ENCODE data around the gene CACNA2D2. TPM values are rescaled to one million over a fixed set of nuclear protein-coding genes. Genes with fewer than 3 reads are reported as not detected.

Gene CACNA2D2
- polyA plus RNA-seq, 1 of the 3 experiments (the other 2 are of a cell fraction): 1.1 TPM

GRCh38 chr3:50323092-50323600, 180.3 kb downstream of the CACNA2D2 start:
- peaks cover 51% of the 10 kb centered on the region for H3K79me2 ChIP-seq (ENCODE audit: insufficient read depth)
- H3F3A ChIP-seq (replicated peaks; ENCODE audit: insufficient read depth): peaks cover 10% of the 10 kb centered on the region
- no peak overlapping the region for H3K9ac ChIP-seq
- no peaks in the 10 kb centered on the region for H3K9me2 ChIP-seq
- DNase-seq: no peak
- H3K9me3 ChIP-seq: no peaks in the 10 kb centered on the region
- no peak overlapping the region for H3K4me2 ChIP-seq
- 64% methylated on average over 3 of the region's 4 CpGs for WGBS (ENCODE audit: low lambda C conversion rate)
- ChIA-PET CTCF (interaction anchor here (0.7 to 6.0 kb wide), 12 partner anchors 12 to 290 kb away, joined by 3 to 60 read pairs (median 4); partner anchors contain the start of genes HYAL1, HYAL3, IFRD2 and NAA80), POLR2A (interaction anchor here (1.6 kb wide), 1 partner anchor 14 kb away, joined by 4 read pairs; no protein-coding TSS in a partner anchor)
- H3K36me3 ChIP-seq (replicated peaks in 1 of 2; ENCODE audit: control insufficient read depth in 1 of 2, insufficient read depth in 2 of 2, low read length in 1 of 2): peaks cover 8 to 38% of the 10 kb centered on the region in 2 experiments
- H3K4me1 ChIP-seq (ENCODE audit: control insufficient read depth in 1 of 2, insufficient read depth in 2 of 2, low read depth in 1 of 2, low read length in 1 of 2): peaks cover 0 to 45% of the 10 kb centered on the region in 2 experiments; a peak in 2 of 4 replicates
- no peak overlapping the region; a peak in 1 of 4 replicates for H3K27ac ChIP-seq (ENCODE audit: low read depth in 2 of 2, low read length in 1 of 2)
- H4K20me1 ChIP-seq (ENCODE audit: insufficient read depth): no peaks in the 10 kb centered on the region
- no peak overlapping the region for H3K4me3 ChIP-seq (ENCODE audit: low read depth in 2 of 2, low read length in 1 of 2)
- TF ChIP-seq CTCF (IDR thresholded peaks at IDR 0.05): no peak
- no peak for TF ChIP-seq SIN3A (IDR thresholded peaks at IDR 0.05; ENCODE audit: borderline replicate concordance, low read depth, low read length)
- TF ChIP-seq RAD21 (IDR thresholded peaks at IDR 0.05; ENCODE audit: low read length): no peak
- TF ChIP-seq TAF1 (IDR thresholded peaks at IDR 0.05; ENCODE audit: borderline replicate concordance, low read depth, low read length): no peak
- TF ChIP-seq RCOR1 (IDR thresholded peaks at IDR 0.05; ENCODE audit: low read length): no peak
- no peak for TF ChIP-seq YY1 (IDR thresholded peaks at IDR 0.05; ENCODE audit: low read depth)
- no peak for TF ChIP-seq FOSL2 (IDR thresholded peaks at IDR 0.05; ENCODE audit: borderline replicate concordance, low read depth)
- H2AFZ ChIP-seq (ENCODE audit: low read depth): no peak overlapping the region
- no peaks in the 10 kb centered on the region for H3K27me3 ChIP-seq (ENCODE audit: insufficient read depth)

DNA sequence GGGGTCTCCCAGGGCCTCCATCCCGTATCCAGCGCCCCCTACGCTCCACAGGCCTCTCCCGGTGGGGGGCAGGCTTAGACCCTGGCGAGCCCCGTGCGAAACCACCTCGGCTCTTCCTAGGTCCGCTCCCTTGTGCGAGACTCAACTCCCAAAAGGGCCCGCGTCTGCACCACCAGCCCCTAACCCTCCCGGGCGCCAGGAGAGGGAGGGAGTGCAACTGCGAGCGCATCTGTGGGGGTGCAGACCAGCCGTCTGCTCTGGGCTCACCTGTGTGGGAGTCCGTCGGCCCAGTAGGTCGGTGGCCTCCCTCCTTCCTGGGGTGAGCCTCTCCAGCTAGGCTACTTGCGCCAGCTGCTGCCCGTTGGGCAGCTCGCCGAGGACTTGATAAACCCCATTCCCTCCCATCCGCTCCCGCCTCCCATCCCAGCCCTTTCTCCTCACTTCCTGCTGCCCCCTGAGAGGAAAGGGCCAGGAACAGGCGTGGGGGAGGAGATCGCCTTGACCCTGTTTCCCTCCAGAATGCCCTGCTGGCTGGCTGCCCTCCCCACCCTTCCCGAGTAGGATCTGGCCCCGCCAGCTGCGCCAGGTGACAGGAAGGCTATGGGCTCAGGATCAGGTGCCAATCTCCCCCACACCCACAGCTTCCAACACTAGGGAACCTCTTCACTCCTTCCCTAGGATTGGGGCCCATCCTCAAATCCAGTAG, 180.9 kb downstream of the CACNA2D2 start, which contains the start of gene HYAL2:
Gene HYAL2, minus strand, starts transcription at position 360 of the 706 bp plus-strand sequence. CDS start 2,256 bp downstream, outside the sequence.
- peak within 1 kb of the TSS; percentile 92 to 94 for H3K4me3 ChIP-seq (ENCODE audit: low read depth in 2 of 2, low read length in 1 of 2)
- no peak for DNase-seq
- ChIA-PET CTCF (interaction anchor here (0.7 to 6.0 kb wide), 11 partner anchors 13 to 130 kb away, joined by 3 to 60 read pairs (median 3); partner anchors contain the start of genes HYAL1, HYAL3, IFRD2 and NAA80), POLR2A (interaction anchor here (1.5 to 1.6 kb wide), 2 partner anchors 12 to 15 kb away, joined by 3 to 4 read pairs; no protein-coding TSS in a partner anchor)
- 95% methylated on average over 24 of the region's 31 CpGs for WGBS (ENCODE audit: low lambda C conversion rate)
- peak within 1 kb of the TSS; percentile 94 for H2AFZ ChIP-seq (ENCODE audit: low read depth)
- peak within 1 kb of the TSS; percentile 80 for H3K4me2 ChIP-seq
- H3K9me2 ChIP-seq: no peaks in the 10 kb centered on the region
- H4K20me1 ChIP-seq (ENCODE audit: insufficient read depth): no peaks in the 10 kb centered on the region
- peak within 1 kb of the TSS; percentile 92 to 94 for H3K27ac ChIP-seq (ENCODE audit: low read depth in 2 of 2, low read length in 1 of 2)
- no peaks in the 10 kb centered on the region for H3K9me3 ChIP-seq
- peak within 1 kb of the TSS; percentile 93 for H3K9ac ChIP-seq
- peaks cover 10% of the 10 kb centered on the region for H3F3A ChIP-seq (replicated peaks; ENCODE audit: insufficient read depth)
- H3K27me3 ChIP-seq (ENCODE audit: insufficient read depth): no peaks in the 10 kb centered on the region
- H3K79me2 ChIP-seq (ENCODE audit: insufficient read depth): peaks cover 52% of the 10 kb centered on the region
- peaks cover 8 to 44% of the 10 kb centered on the region in 2 experiments for H3K36me3 ChIP-seq (replicated peaks in 1 of 2; ENCODE audit: control insufficient read depth in 1 of 2, insufficient read depth in 2 of 2, low read length in 1 of 2)
- peaks cover 0 to 49% of the 10 kb centered on the region in 2 experiments; a peak in 2 of 4 replicates for H3K4me1 ChIP-seq (ENCODE audit: control insufficient read depth in 1 of 2, insufficient read depth in 2 of 2, low read depth in 1 of 2, low read length in 1 of 2)
- TF ChIP-seq ZBTB33 (IDR thresholded peaks at IDR 0.05; ENCODE audit: borderline replicate concordance, low read depth) (no peak), EP300 (IDR thresholded peaks at IDR 0.05; ENCODE audit: borderline replicate concordance in 1 of 2, low read depth in 1 of 2, low read length in 1 of 2) (no peak), POLR2AphosphoS5 (IDR thresholded peaks at IDR 0.05; ENCODE audit: low read depth, low read length) (no peak), EZH2phosphoT487 (IDR thresholded peaks at IDR 0.05; ENCODE audit: borderline replicate concordance, low read depth) (no peak), FOXJ3 (CRISPR knock-in tag; IDR thresholded peaks at IDR 0.05) (no peak), RAD21 (IDR thresholded peaks at IDR 0.05; ENCODE audit: low read length) (no peak), CTCF (IDR thresholded peaks at IDR 0.05) (no peak), TAF1 (IDR thresholded peaks at IDR 0.05; ENCODE audit: borderline replicate concordance, low read depth, low read length) (no peak)
- TF ChIP-seq, protein P1, sequence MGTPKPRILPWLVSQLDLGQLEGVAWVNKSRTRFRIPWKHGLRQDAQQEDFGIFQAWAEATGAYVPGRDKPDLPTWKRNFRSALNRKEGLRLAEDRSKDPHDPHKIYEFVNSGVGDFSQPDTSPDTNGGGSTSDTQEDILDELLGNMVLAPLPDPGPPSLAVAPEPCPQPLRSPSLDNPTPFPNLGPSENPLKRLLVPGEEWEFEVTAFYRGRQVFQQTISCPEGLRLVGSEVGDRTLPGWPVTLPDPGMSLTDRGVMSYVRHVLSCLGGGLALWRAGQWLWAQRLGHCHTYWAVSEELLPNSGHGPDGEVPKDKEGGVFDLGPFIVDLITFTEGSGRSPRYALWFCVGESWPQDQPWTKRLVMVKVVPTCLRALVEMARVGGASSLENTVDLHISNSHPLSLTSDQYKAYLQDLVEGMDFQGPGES (IDR thresholded peaks at IDR 0.05; ENCODE audit: low read depth, low read length): no peak
- TF ChIP-seq, protein P2, sequence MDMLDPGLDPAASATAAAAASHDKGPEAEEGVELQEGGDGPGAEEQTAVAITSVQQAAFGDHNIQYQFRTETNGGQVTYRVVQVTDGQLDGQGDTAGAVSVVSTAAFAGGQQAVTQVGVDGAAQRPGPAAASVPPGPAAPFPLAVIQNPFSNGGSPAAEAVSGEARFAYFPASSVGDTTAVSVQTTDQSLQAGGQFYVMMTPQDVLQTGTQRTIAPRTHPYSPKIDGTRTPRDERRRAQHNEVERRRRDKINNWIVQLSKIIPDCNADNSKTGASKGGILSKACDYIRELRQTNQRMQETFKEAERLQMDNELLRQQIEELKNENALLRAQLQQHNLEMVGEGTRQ (IDR thresholded peaks at IDR 0.05; ENCODE audit: borderline replicate concordance, low read depth, low read length): no peak

Measured in SK-N-SH (cell line).